Nucleus accumbens (tissue), 56 donors: Measurements from ENCODE around the gene LDLR.
A peak's percentile ranks its signal among the peaks of the same experiment; 100 is the strongest.
"Not testable (repeated sequence)": the region's sequence is repeated elsewhere in the genome, so short reads cannot be mapped to it uniquely, and the experiment has no call there.

Experiments used
- DNase-seq, 56 donors: peaks; one replicate each; lab custom pipeline; 2025; lab: John Stamatoyannopoulos, UW

LDLR gene

GRCh38 chr19:11137542-11138384, 48.5 kb downstream of the LDLR start:
- DNase-seq: peak in 53 of 56 donors; percentile 23 to 87 (median 65)

- peak in 42 of 56 donors; percentile 1 to 76 (median 28) for DNase-seq
Observed at GRCh38 chr19:11138601-11139300, 49.5 kb downstream of the LDLR start.

- DNase-seq: not testable (repeated sequence)
Observed at GRCh38 chr19:11140023-11140538, 50.8 kb downstream of the LDLR start.

GRCh38 chr19:11140896-11141295, 51.6 kb downstream of the LDLR start:
- no peak for DNase-seq

- DNase-seq: no peak
Observed at GRCh38 chr19:11141937-11142527, 52.8 kb downstream of the LDLR start.

GRCh38 chr19:11142528-11143171, 53.4 kb downstream of the LDLR start:
- DNase-seq: peak in 45 of 56 donors; percentile 2 to 79 (median 28)

- DNase-seq: no peak
Observed at GRCh38 chr19:11145536-11145924, 56.3 kb downstream of the LDLR start.

- no peak for DNase-seq
Observed at GRCh38 chr19:11148001-11148400, 58.7 kb downstream of the LDLR start.

GRCh38 chr19:11151181-11151580, 61.9 kb downstream of the LDLR start:
- no peak for DNase-seq

GRCh38 chr19:11152318-11153062, 63.2 kb downstream of the LDLR start:
- peak in 9 of 56 donors; percentile 2 to 29 (median 7) for DNase-seq

- DNase-seq: no peak
Observed at GRCh38 chr19:11154683-11155047, 65.4 kb downstream of the LDLR start.

- peak; percentile 66 to 98 (median 95) for DNase-seq
Observed at GRCh38 chr19:11155373-11156120, 66.3 kb downstream of the LDLR start, which contains the start of gene SPC24. Gene SPC24 (minus strand): TSS chr19:11155782. CDS start chr19:11155776, 6 bp downstream.

- no peak for DNase-seq
Observed at GRCh38 chr19:11159598-11160439, 70.6 kb downstream of the LDLR start.

GRCh38 chr19:11160440-11160768, 71.1 kb downstream of the LDLR start:
- DNase-seq: not testable (repeated sequence)

GRCh38 chr19:11164296-11164695, 75.0 kb downstream of the LDLR start:
- peak in 1 of 56 donors; percentile 7 for DNase-seq

- peak in 47 of 56 donors; percentile 8 to 76 (median 41) for DNase-seq
Observed at GRCh38 chr19:11164879-11165406, 75.7 kb downstream of the LDLR start.

GRCh38 chr19:11165486-11166030, 76.3 kb downstream of the LDLR start:
- DNase-seq: no peak
